Skeletal muscle tissue (tissue), 4 donors: ENCODE data around the gene SERPIND1. TPM values are rescaled to one million over a fixed set of nuclear protein-coding genes. Genes with fewer than 3 reads are reported as not detected.
A peak's percentile ranks its signal among the peaks of the same experiment; 100 is the strongest.

Experiments
- H3K27ac ChIP-seq: one replicate; pipeline ENCODE4 v1.7.0; 2013; ENCODE audit warnings: mild to moderate bottlenecking, low read depth, low read length, inconsistent platforms
- H3K27me3 ChIP-seq, 3 donors: one replicate each; pipeline ENCODE4 v1.7.0; 2013; ENCODE audit warnings: low read length in 3 of 3; ENCODE audit not compliant: control insufficient read depth in 3 of 3, insufficient read depth in 3 of 3
- H3K36me3 ChIP-seq, 3 donors: one replicate each; pipeline ENCODE4 v1.7.0; 2013; ENCODE audit warnings: low read length in 3 of 3; ENCODE audit not compliant: control insufficient read depth in 3 of 3, insufficient read depth in 3 of 3
- H3K4me1 ChIP-seq, 3 donors: one replicate each; pipeline ENCODE4 v1.7.0; 2013; ENCODE audit warnings: low read length in 3 of 3, mild to moderate bottlenecking in 3 of 3; ENCODE audit not compliant: control insufficient read depth in 3 of 3, insufficient read depth in 3 of 3
- H3K4me3 ChIP-seq, 3 donors: one replicate each; pipeline ENCODE4 v1.7.0; 2013; ENCODE audit warnings: low read length in 3 of 3
- H3K9ac ChIP-seq, 3 donors: one replicate each; pipeline ENCODE4 v1.7.0; 2013; ENCODE audit warnings: low read length in 3 of 3, mild to moderate bottlenecking in 3 of 3, moderate library complexity in 2 of 3, low read depth in 1 of 3
- H3K9me3 ChIP-seq, 3 donors: one replicate each; pipeline ENCODE4 v1.7.0; 2013; ENCODE audit warnings: low read length in 3 of 3; ENCODE audit not compliant: control insufficient read depth in 3 of 3
- total RNA-seq: library from RNA; depleted of rRNA; stranded (reverse); fragments of >200 nt; gene quantifications from one replicate; pipeline ENCODE4 v1.2.3, GENCODE V29; 2014
- donor health status: Osteomylitis.

Gene SERPIND1
- total RNA-seq, 1 donor from 2014 or later: not detected

GRCh38 chr22:20747223-20747622 is 26.7 kb upstream of the SERPIND1 start:
- H3K4me3 ChIP-seq: no peak overlapping the region
- H3K36me3 ChIP-seq: peaks cover 47 to 54% (median 47%) of the 10 kb centered on the region in 3 donors
- H3K27ac ChIP-seq: no peak overlapping the region
- peaks cover 9 to 16% (median 10%) of the 10 kb centered on the region in 3 donors for H3K4me1 ChIP-seq
- no peak overlapping the region for H3K9ac ChIP-seq
- no peaks in the 10 kb centered on the region for H3K27me3 ChIP-seq
- H3K9me3 ChIP-seq: no peaks in the 10 kb centered on the region

GRCh38 chr22:20748082-20748481 is 25.8 kb upstream of the SERPIND1 start:
- no peaks in the 10 kb centered on the region for H3K9me3 ChIP-seq
- H3K9ac ChIP-seq: no peak overlapping the region
- H3K27me3 ChIP-seq: no peaks in the 10 kb centered on the region
- H3K4me1 ChIP-seq: peaks cover 9 to 16% (median 10%) of the 10 kb centered on the region in 3 donors
- H3K4me3 ChIP-seq: no peak overlapping the region
- H3K27ac ChIP-seq: no peak overlapping the region
- H3K36me3 ChIP-seq: peaks cover 48 to 54% (median 51%) of the 10 kb centered on the region in 3 donors

- Histone ChIP-seq H3K9ac (no peak overlapping the region), H3K4me1 (peaks cover 9 to 16% (median 10%) of the 10 kb centered on the region in 3 donors)
Observed at GRCh38 chr22:20748731-20749428, 25.0 kb upstream of the SERPIND1 start.

GRCh38 chr22:20749453-20749852 is 24.5 kb upstream of the SERPIND1 start:
- H3K36me3 ChIP-seq: peaks cover 42 to 49% (median 46%) of the 10 kb centered on the region in 3 donors
- no peak overlapping the region for H3K9ac ChIP-seq
- peaks cover 9 to 16% (median 10%) of the 10 kb centered on the region in 3 donors for H3K4me1 ChIP-seq
- H3K9me3 ChIP-seq: no peaks in the 10 kb centered on the region
- no peaks in the 10 kb centered on the region for H3K27me3 ChIP-seq
- H3K4me3 ChIP-seq: no peak overlapping the region
- no peak overlapping the region for H3K27ac ChIP-seq

More at GRCh38 chr22:20748731-20749428, 25.0 kb upstream of the SERPIND1 start:
- Histone ChIP-seq H3K27ac (no peak overlapping the region), H3K9me3 (no peaks in the 10 kb centered on the region), H3K27me3 (no peaks in the 10 kb centered on the region), H3K36me3 (peaks cover 47 to 54% (median 51%) of the 10 kb centered on the region in 3 donors), H3K4me3 (no peak overlapping the region)

GRCh38 chr22:20750461-20751184 is 23.3 kb upstream of the SERPIND1 start:
- H3K9ac ChIP-seq: peak overlapping the region in 1 of 3 donors; percentile 60

GRCh38 chr22:20751185-20751851 is 22.6 kb upstream of the SERPIND1 start:
- peak overlapping the region in 1 of 3 donors; percentile 60 for H3K9ac ChIP-seq
- H3K4me1 ChIP-seq: peaks cover 9 to 16% (median 10%) of the 10 kb centered on the region in 3 donors
- no peaks in the 10 kb centered on the region for H3K27me3 ChIP-seq
- no peak overlapping the region for H3K4me3 ChIP-seq
- H3K36me3 ChIP-seq: peaks cover 36 to 47% (median 40%) of the 10 kb centered on the region in 3 donors
- H3K27ac ChIP-seq: peak overlapping the region; percentile 39
- no peaks in the 10 kb centered on the region for H3K9me3 ChIP-seq

More at GRCh38 chr22:20750461-20751184, 23.3 kb upstream of the SERPIND1 start:
- H3K4me3 ChIP-seq: no peak overlapping the region
- peaks cover 37 to 48% (median 40%) of the 10 kb centered on the region in 3 donors for H3K36me3 ChIP-seq
- peak overlapping the region; percentile 39 for H3K27ac ChIP-seq
- no peaks in the 10 kb centered on the region for H3K27me3 ChIP-seq
- H3K9me3 ChIP-seq: no peaks in the 10 kb centered on the region
- H3K4me1 ChIP-seq: peaks cover 9 to 16% (median 10%) of the 10 kb centered on the region in 3 donors

- no peak overlapping the region for H3K27ac ChIP-seq
- H3K9me3 ChIP-seq: no peaks in the 10 kb centered on the region
- no peaks in the 10 kb centered on the region for H3K27me3 ChIP-seq
- no peak overlapping the region for H3K4me3 ChIP-seq
- peaks cover 9 to 16% (median 10%) of the 10 kb centered on the region in 3 donors for H3K4me1 ChIP-seq
- H3K9ac ChIP-seq: no peak overlapping the region
- H3K36me3 ChIP-seq: peaks cover 28 to 41% (median 33%) of the 10 kb centered on the region in 3 donors
Observed at GRCh38 chr22:20752104-20752741, 21.7 kb upstream of the SERPIND1 start.

GRCh38 chr22:20752873-20753272 is 21.0 kb upstream of the SERPIND1 start:
- Histone ChIP-seq H3K36me3 (peaks cover 26 to 36% (median 26%) of the 10 kb centered on the region in 3 donors), H3K27me3 (no peaks in the 10 kb centered on the region), H3K27ac (no peak overlapping the region)

GRCh38 chr22:20756846-20757245 is 17.1 kb upstream of the SERPIND1 start:
- Histone ChIP-seq H3K27ac (no peak overlapping the region), H3K9me3 (no peaks in the 10 kb centered on the region), H3K9ac (no peak overlapping the region), H3K27me3 (no peaks in the 10 kb centered on the region), H3K36me3 (peaks cover 12 to 29% (median 15%) of the 10 kb centered on the region in 3 donors), H3K4me1 (no peaks in the 10 kb centered on the region), H3K4me3 (no peak overlapping the region)

More at GRCh38 chr22:20752873-20753272, 21.0 kb upstream of the SERPIND1 start:
- H3K9me3 ChIP-seq: no peaks in the 10 kb centered on the region
- peaks cover 9 to 16% (median 10%) of the 10 kb centered on the region in 3 donors for H3K4me1 ChIP-seq
- H3K9ac ChIP-seq: no peak overlapping the region
- no peak overlapping the region for H3K4me3 ChIP-seq
